Renal cortical epithelial cell (primary cell): ENCODE results near the gene TMEM191C. TPM values are rescaled to one million over a fixed set of nuclear protein-coding genes. Genes with fewer than 3 reads are reported as not detected.
"Not testable (repeated sequence)": the region's sequence is repeated elsewhere in the genome, so short reads cannot be mapped to it uniquely, and the experiment has no call there.

Source experiments
- DNase-seq: peaks from one replicate; pipeline ENCODE4 v3.0.0-alpha.2; 2011; ENCODE audit warnings: low read depth
- total RNA-seq: library from RNA; depleted of rRNA; stranded (reverse); fragments of >200 nt; gene quantifications from 2 replicates; pipeline ENCODE4 v1.2.3, GENCODE V29; 2014

The TMEM191C gene
- 0.17 and 0.35 TPM in 2 replicates for total RNA-seq

DNA sequence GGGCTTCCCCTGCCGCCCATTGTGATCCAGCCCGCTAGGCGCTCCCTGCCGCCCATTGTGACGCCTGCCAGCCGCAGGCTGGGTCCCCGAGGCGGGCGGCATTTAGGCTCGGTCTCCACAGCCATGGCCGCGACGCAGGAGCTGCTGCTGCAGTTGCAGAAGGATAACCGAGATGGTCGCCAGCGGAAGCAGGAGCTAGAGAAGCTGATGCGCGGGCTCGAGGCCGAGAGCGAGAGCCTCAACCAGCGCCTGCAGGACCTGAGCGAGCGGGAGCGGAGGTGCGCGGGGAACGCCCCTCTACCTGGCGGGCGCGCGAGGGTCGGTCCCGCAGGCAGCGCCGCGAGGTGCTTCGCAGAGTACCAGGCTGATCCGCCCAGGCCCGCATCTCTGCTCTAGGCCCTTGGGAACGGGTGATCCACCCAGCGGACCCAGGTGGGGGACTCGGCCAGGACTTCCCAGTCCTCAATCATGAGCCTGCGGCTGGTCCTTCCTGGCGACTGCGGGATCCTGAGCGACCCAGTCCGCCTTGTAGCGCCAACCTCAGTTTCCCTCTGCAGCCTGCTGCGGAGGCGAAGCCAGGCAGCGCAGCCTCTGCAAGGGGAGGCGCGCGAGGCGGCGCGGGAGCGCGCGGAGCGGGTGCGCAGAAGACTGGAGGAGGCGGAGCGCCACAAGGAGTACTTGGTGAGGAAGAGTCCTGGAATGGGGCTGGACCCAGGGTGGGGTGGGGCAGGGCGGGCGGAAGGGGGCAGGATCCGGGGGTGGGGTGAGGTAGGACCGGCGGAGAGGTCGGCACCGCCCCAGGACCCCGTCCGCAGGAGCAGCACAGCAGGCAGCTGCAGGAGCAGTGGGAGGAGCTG, at the start of gene TMEM191C:
Gene TMEM191C, plus strand, starts transcription at position 51 of the 857 bp plus-strand sequence. Its CDS starts 73 bp downstream, at position 124.
- not testable (repeated sequence) for DNase-seq

DNA sequence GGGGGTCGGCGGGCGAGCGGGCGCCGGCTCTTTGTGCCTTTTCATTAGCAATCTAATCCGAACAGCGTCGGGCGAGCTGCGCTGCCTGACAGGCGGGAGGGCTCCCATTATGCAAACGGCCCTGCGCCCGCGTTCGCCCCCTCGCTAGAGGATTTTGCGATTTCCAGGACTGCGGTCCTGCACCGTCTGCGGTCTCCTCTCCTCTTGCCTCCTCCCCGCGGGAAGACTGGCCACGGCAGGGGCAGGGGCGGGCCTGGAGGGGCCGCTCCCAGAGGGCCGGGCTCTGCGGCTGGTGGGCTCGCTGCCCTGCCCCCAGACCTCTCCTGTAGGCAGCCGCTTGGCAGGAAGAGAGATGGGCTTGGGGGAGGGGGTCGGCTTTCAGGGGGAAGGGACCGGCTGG, 49.3 kb upstream of the TMEM191C start:
- DNase-seq, result not testable (repeated sequence)

DNA sequence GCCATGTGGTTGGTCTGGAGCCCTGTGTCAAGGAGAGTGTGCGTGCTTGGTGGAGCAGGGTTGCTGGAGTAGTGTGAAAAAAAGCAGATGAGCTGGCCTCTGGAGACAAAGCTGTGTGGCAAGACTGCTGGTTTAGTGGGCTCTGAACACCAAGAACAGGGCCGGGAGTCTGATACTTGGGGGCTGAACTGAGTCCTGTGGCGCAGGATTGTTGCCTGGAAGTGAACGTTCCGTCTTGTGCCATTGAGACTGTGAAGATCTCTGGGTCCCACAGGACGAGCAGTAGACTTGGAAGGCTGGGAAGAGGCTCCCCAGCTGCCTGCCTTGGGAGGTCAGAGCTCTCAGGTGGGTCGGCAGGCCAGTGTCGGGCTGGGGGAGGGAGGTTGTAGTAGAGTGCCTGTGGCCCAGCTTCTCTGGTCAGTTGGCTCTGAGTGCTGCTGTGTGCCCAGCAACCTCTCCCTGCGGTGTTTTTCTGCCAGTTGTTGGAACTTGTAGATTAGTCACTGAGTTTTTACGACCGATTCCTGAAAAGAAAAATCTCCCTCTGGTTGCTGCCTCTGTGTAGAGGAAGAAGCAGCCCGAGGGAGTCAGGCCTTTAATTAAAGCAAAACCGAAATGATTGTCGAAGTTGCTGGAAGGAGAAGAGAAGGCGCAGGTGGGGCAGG, 48.1 kb upstream of the TMEM191C start:
- DNase-seq, result not testable (repeated sequence)

DNA sequence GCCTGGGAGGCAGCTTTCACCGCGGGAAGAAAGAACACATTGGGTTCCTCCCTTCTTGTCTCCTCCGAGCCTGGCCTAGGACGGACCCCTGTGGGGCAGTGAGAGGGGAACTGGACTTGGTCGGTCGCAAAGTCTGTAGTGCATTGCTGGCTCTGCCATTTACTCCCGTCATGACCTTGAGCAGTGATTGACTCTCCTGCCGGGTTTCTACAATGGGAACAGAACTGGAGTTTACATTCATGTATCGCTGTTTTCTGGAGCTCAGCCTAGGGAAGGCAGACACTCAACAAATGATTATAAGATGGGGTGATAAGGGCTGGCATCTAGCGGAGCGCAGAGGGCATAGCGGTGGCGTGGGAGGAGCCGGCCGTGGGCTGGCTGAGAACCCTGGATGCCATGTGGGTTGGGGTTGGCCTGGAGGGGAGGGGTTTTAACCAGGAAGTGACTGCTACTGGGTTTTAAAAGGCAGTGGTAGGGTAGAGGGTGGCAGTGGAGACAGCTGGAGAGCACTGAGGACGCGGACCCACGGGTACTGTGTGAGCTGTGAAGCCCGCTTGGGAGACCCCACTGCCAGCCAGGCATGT, 46.9 kb upstream of the TMEM191C start:
- not testable (repeated sequence) for DNase-seq

DNA sequence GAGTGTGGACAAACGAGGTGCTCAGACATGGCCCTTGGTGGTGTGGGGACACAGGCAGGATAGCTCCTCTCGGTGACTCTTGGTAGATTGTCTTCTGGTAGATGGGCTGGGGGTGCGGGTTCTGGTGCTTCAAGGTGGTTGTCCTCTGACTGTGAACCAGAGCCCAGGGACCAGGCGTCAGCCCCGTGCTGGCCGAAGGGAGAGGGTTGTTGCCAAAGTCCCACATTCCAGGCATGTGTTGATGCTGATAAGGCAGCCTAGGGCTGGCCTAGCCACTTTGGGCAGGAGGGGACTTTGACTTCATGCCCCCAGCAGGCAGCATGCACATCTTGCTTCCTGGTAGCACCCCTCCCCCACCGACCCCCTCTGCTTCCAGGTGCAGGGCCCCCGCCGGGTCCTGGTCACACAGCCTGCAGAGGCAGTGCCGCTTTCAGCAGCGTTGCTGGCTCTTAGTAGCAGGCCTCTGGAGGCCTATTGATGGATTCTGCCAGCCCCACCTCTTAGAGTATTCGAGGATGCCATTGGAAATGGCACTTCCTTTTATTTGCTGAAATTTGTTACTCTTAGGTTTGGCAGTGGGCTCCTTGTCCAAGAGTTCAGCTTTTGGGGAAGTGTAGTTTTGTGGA, 43.0 kb upstream of the TMEM191C start:
- DNase-seq, result not testable (repeated sequence)

DNA sequence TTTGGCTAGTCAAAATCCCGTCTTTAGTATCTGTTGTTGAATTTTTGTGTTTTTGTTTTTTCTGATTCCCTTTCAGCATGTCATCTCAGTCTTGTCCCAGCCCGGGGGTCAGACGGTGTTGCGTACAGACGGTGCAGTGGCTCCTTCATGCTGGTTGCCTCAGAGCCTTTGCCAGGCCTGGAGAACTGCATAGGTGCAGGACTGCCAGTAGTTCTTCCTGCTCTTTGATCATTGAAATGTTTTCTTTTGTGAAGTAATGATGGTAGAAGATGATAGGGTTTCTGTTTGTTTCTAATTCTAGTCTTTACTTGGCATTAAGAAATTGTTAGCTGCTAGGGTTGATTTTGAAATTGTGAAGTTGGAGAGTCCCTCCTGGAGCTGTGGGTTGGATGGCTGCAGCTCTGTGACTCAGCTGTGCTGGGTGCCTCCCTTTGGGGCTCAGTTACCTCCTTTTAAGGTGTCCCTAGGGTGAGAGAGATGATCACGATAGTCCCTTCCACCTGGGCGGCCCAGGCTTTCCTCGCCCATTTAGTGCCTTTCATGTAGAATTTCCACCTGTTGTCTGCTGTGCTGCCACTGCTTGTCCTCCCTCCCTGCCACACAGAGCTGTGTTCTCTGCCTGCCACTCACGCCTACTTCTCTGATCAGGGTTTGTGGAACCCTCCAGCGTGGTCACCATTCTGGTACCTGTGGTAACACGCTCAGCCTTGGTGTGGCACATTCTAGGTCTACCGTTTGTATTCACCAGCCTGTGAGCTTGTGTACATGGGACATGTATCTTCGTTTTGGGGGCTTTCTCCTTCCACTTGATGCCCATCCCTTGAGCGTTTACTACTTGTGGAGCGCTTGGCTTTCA, 32.6 kb upstream of the TMEM191C start:
- DNase-seq, result not testable (repeated sequence)

DNA sequence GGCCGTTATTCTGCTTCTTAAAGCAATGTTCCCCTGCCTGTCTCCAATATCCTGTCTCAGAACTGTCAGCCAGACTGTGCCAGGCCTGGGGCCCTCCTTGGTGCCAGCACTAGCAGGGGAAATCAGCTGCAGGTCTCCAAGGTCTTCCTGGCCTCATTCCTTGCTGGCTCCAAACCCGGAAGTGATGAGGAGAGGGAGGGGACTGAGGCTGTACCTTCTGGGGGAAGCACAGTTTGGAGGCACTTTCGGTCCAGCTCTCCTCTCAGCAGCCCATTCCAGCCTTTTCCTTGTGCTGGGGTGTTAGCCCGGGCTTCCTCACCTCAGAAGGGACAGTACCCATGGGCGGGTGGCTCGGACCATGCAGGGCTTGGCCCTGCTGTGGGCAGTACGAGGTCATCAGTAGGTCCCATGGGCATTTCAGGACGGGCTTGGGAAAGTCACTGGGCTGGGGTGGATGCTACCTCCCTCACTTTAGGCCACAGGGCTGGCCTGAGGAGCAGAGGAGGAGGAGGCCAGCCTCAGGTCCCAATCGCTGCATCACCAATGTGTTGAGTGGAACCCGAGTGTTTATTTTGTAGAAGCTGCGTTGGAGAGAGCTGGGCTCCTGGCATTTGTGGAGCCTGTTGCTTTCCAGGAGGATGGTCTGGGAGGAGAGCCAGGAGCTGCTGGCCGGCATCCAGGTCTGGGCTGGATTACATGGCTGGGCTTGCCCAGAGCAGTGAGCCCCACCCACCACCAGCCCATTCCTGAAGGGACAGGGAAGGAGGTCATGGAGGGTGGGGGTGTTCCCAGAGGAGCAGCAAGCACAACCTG, 31.0 kb upstream of the TMEM191C start:
- DNase-seq, result not testable (repeated sequence)

DNA sequence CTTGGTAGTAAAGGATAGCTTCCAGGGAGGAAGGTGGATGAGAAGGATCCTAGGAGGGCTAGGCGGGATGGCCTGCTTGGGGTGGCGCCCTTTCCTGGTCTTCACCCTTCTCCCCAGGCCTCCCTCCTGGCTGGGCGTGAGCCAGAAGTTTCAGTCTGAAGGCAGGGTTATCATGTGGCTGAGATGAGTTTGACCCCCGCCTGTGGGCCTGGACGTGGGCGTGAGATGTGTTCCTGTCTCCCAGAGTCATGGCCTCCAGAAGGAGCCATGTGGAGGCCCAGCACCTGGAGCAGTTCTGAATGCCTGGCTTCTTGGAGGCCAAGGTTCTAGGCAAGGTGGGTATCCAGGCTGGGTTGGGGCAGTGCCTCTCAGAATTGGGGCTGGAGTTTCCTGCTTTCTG, 29.2 kb upstream of the TMEM191C start:
- not testable (repeated sequence) for DNase-seq

DNA sequence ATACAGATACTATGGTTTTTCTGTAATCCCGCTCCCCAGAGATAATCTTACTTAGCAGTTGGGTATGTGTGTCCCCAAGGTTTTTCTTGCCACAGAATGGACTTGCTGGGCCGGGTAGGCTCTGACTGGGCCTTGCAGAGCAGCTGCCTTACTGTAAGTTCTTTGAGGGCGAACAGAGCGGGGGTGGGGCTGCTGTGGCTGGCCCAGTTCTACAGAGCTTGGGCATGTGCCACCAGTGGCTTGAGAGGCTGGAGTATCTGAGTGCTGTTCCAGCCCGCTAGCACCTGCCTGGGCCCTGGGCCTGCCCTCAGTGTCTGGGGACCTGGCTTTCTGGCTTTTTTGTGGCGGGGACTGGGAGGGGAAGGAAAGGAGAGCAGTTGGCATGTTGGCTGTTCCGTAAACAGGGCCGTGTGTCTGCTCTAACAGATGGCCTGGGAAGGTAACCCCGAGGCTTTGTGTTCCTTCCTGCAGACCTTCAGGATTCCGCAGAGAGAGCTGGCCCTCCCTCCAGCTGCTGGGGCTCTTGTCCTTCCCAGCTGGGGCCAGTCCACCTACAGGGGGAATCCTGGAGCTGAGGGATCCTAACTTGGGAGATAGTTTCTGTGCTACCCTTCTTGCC, 27.1 kb upstream of the TMEM191C start:
- not testable (repeated sequence) for DNase-seq

DNA sequence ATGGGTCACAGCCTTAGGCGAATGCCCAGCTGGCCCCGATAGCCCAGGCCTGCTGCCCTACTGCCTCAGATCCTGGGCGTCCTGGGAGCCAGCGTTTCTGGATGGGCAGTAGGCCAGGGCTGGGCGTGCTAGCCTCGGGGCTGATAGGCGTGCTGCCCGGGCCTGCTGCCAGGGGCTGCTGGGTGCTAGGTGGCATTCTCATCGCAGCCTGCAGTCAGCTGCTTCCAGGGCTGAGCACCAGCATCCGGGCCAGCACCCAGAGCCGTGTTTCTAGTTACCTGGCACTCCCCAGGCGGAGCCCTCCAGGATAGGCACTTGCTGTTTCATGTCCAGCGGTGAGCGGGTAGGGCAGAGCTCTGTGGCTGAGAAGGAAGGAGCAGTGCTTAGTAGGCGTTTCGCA, 26.5 kb upstream of the TMEM191C start:
- DNase-seq, result not testable (repeated sequence)

DNA sequence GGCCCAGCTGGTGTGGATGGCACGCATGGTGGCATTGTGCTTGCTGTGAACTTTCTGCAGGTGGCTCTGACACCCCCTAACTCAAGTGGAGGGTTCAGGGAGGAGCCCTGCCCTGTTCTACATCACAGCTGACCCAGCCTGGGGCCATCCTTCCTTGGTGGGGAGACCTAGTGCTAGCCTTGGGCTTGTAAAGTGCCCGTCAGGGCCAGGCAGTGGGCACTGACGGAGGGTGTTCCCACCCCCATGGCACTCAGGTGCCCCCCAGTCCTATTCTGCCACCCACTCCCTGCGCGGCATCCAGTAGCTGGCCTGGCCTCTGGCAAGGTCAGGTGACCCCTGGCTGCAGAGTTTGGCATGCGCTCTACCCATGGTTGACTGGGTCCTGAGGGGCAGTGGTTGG, 26.0 kb upstream of the TMEM191C start:
- not testable (repeated sequence) for DNase-seq

DNA sequence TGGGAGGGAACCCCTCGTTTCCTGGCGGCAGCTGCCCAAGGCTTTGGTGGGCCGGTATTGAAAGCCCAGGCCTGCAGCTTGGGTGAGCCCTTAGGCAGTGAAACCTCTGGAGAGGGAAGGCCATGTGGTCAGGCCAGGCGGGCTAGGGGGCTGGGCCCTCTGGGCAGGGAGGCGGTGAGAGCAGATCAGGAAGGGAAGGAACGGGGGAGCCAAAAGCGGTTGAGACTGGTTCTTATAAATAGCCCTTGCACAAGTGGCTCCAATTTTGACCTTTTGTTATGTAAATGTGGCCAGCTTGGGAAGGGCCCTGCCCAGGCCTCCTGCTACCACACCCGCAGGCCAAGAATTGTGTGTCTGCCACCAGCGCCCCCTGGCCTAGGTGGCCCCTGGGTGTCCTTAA, 25.1 kb upstream of the TMEM191C start:
- not testable (repeated sequence) for DNase-seq

DNA sequence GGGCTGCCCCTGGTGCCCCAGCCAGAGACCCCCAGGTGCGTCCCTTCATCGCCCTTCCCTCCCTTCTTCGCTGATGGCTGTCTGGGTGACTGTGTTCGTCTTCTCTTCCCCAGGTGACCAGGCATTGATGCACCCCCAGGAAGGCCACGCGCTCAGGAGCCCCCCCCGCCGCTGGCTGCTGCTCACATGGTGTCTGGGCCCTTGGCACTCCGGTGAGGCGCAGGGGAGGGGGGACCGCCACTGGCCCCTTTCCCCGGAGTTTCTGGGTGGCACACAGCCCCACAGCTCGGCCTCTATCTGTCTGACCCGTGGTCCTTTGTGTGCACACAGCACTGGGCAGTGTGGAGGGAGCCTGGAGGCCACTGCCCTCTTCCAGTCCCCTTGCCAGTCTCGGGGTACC, 24.5 kb upstream of the TMEM191C start:
- not testable (repeated sequence) for DNase-seq

DNA sequence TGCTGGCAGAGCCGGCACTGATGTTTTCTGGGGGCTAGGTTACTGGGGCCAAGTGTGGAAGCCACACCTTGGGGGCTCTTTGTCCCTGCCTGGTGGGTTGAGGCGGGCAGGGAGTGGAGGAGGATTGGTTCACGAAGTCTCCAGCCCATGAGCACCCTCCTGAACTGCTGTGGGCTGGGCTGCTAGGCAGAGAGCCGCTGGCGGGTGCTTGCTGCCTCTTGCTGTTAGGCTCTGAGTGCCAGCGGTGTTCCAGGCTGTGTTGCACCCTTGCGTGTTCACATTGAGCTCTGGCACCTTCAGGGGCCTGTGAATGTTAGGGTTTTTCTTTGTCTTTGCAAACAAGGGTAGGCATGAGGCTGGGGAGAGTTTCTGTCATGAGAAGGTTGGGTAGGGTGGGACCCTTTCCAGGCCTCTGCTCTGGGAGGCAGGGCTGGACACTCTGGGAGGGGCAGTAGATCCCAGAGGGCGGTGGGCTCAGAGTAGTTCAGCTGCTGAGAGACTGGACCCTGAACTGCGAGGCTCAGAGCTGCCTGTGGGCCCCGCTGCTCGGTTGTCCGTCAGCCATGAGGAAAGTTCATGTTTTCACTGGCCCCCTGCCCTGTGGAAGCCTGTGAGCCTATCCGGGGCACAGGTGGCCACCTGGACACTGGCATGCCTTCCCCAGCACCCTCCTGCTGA, 24.0 kb upstream of the TMEM191C start:
- DNase-seq, result no peak

DNA sequence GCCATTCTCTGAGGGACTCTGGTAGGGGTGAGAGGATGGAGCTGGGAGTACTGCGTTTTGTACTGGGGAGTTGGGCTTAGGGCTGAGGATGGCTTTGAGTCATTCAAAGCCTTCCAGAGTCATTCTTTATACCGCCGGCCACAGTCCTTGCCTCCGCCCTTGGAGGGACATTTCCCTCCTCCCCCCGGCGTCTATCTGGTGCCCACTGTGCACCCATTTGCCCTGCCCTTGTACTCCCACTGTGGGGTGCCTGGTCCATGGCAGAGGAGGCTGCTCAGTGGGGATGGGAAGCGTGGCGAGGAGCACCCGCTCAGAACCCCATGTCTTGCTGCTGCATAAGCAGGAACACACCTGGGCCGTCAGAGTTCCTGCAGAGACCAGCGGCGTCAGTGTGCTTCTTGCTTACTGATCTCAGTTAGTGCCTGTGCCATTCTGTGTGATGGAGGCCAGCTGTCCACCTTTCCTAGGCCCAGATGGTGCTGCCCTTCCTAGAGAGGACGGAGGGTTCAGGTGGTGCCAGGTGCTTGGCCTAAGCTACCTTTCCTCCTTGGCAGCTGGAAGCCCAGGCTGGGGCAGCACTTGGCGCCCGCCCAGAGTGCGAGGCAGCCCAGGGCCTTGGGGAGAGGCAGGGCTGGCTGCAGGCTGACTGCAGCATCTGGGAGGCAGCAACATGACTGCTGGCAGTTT, 23.3 kb upstream of the TMEM191C start:
- DNase-seq, result no peak

DNA sequence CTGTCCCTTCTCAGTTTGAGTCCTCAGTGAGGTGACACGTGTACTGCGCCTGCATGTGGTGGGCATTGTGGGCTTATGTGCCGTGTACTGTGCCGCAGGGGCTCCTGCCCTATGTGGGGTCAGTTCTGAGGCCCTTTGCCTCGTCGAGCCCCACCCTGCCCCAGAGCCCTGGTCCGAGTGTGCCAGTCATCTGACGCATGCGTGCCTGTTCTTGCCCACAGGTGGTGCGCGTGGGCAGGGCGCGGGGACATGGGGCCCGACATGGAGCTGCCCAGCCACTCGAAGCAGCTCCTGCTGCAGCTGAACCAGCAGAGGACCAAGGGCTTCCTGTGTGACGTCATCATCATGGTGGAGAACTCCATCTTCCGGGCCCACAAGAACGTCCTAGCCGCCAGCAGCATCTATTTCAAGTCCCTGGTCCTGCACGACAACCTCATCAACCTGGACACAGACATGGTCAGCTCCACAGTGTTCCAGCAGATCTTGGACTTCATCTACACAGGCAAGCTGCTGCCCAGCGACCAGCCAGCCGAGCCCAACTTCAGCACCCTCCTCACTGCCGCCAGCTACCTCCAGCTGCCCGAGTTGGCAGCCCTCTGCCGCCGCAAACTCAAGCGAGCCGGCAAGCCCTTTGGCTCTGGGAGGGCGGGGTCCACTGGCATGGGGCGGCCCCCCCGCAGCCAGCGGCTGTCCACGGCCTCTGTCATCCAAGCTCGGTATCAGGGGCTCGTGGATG, 22.3 kb upstream of the TMEM191C start:
- no peak for DNase-seq

DNA sequence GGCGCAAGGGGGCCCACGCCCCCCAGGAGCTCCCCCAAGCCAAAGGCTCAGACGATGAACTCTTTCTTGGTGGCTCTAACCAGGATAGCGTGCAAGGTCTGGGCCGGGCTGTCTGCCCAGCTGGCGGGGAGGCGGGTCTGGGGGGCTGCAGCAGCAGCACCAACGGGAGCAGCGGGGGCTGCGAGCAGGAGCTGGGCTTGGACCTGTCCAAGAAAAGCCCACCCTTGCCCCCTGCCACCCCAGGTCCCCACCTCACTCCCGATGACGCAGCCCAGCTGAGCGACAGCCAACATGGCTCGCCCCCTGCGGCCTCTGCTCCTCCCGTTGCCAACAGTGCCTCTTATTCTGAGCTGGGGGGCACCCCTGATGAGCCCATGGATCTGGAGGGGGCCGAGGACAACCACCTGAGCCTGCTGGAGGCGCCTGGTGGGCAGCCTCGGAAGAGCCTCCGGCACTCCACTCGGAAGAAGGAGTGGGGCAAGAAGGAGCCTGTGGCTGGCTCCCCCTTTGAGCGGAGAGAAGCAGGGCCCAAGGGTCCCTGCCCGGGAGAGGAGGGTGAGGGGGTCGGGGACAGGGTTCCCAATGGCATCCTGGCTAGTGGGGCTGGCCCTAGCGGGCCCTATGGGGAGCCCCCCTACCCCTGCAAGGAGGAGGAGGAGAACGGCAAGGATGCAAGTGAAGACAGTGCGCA, 21.6 kb upstream of the TMEM191C start:
- DNase-seq, result no peak
